Right lobe of liver (tissue), 6 donors: ENCODE results near the gene AVPI1. TPM values are rescaled to one million over a fixed set of nuclear protein-coding genes. Genes with fewer than 3 reads are reported as not detected.

Experiments
- ATAC-seq, 4 donors: fragments of 200-7000 bp; cut with Tn5 transposase; one replicate each; pipeline ENCODE4 v1.9.1; 2020; ENCODE audit warnings: mild to moderate bottlenecking in 4 of 4, moderate library complexity in 4 of 4
- DNase-seq, 3 donors: peaks; one replicate each; pipeline ENCODE4 v3.0.0-alpha.2; 2020
- H3K27ac ChIP-seq, 3 donors: fragments of 200-600 bp; one replicate each; pipeline ENCODE4 v1.8.0; 2022
- H3K27me3 ChIP-seq, 2 donors: fragments of 200-600 bp; one replicate each; pipeline ENCODE4 v1.8.0; 2022
- H3K36me3 ChIP-seq, 4 donors: fragments of 200-600 bp; sonication (generic) in 1 of 4; one replicate each; pipeline versions ENCODE4 v1.5.1 to v1.8.0; 2017 to 2022; ENCODE audit warnings: control low read depth in 1 of 4
- H3K4me1 ChIP-seq, 4 donors: fragments of 200-600 bp; sonication (generic) in 1 of 4; one replicate each; pipeline versions ENCODE4 v1.5.1 to v1.8.0; 2017 to 2022; ENCODE audit warnings: control low read depth in 1 of 4
- H3K4me3 ChIP-seq, 3 donors: fragments of 200-600 bp; one replicate each; pipeline ENCODE4 v1.8.0; 2022
- H3K9me3 ChIP-seq, 4 donors: fragments of 200-600 bp; sonication (generic) in 1 of 4; one replicate each; pipeline versions ENCODE4 v1.5.1 to v1.8.0; 2017 to 2022; ENCODE audit warnings: control low read depth in 1 of 4
- POLR2A ChIP-seq: fragments of 450-650 bp; IDR thresholded peaks from one replicate; pipeline ENCODE4 v1.6.1; 2017; ENCODE audit warnings: antibody characterized with exemption, mild to moderate bottlenecking
- WGBS: methylation state at CpG from one replicate; pipeline ENCODE4 v1.1.6; 2018; ENCODE audit warnings: low coverage, low lambda C conversion rate; ENCODE audit not compliant: insufficient coverage; ENCODE audit errors: missing lambda C conversion rate; 5-methylcytosine and 5-hydroxymethylcytosine counted together
- intact Hi-C, 2 donors: fragments of 100-400 bp; cut with DNase I; formaldehyde crosslinking; loops; one replicate each; pipeline versions ENCODE4 v1.11.2 to v1.14.1; 2022
- total RNA-seq, 6 experiments: library from RNA; depleted of rRNA in 2 of 6; stranded (reverse); fragments of >200 nt in 2 of 6; fragmentation: NEBNext Ultra II Directional in 3 of 6; extraction: Animal tissue kit (Norgen Biotek cat#: 25700) in 3 of 6; gene quantifications; one replicate each; pipeline versions ENCODE4 v1.1.0 to v1.2.4, GENCODE V29; 2016 to 2023
- TF ChIP-seq, protein P1 (sequence below), 4 donors: fragments of 200-600 bp in 3 of 4; fragments of 450-650 bp in 1 of 4; IDR thresholded peaks; one replicate each; pipeline versions ENCODE4 v1.5.1 to v1.8.0; 2016 to 2022; ENCODE audit warnings: antibody characterized with exemption in 4 of 4, mild to moderate bottlenecking in 2 of 4
- donor health status: DM: no; HTN: yes; CAD: no.
- donor health status: DM: no; HTN: no; CAD: no.
- donor health status: DM: no; HTN: no; CAD: no.
- donor health status: DM: no; HTN: yes; CAD: no.
- donor health status: DM: no; HTN: yes; CAD: no.

AVPI1 gene
- total RNA-seq, 6 experiments from 2014 or later, result 10.3 to 27.0 (median 20.2) TPM

DNA sequence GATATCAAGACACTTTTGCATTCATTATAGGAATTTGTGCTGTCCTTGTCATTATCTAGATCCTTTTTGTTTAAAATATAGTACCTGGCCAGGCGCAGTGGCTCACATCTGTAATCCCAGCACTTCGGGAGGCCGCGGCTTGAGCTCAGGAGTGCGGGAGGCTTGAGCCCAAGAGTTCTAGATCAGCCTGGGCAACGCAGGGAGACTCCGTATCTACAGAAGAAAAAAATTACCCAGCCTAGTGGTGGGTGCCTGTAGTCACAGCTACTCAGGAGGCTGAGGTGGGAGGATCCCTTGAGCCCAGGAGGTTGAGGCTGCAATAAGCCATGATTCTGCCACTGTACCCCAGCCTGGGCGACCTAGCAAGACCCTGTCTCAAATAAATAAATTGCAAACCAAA is 53.1 kb downstream of the AVPI1 start:
- intact Hi-C loops, result no loop called here
- Histone ChIP-seq H3K9me3 (no peaks in the 10 kb centered on the region), H3K36me3 (no peaks in the 10 kb centered on the region), H3K27me3 (no peaks in the 10 kb centered on the region), H3K4me1 (no peaks in the 10 kb centered on the region), H3K27ac (no peak overlapping the region), H3K4me3 (peak overlapping the region; percentile 66 to 71 (median 67))
- DNase-seq (no peak), ATAC-seq (peak in 2 of 4 donors; percentile 7 to 8)
- 70% methylated on average over 8 of the region's 8 CpGs for WGBS
- no peak for TF ChIP-seq POLR2A
- TF ChIP-seq, protein P1, sequence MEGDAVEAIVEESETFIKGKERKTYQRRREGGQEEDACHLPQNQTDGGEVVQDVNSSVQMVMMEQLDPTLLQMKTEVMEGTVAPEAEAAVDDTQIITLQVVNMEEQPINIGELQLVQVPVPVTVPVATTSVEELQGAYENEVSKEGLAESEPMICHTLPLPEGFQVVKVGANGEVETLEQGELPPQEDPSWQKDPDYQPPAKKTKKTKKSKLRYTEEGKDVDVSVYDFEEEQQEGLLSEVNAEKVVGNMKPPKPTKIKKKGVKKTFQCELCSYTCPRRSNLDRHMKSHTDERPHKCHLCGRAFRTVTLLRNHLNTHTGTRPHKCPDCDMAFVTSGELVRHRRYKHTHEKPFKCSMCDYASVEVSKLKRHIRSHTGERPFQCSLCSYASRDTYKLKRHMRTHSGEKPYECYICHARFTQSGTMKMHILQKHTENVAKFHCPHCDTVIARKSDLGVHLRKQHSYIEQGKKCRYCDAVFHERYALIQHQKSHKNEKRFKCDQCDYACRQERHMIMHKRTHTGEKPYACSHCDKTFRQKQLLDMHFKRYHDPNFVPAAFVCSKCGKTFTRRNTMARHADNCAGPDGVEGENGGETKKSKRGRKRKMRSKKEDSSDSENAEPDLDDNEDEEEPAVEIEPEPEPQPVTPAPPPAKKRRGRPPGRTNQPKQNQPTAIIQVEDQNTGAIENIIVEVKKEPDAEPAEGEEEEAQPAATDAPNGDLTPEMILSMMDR (IDR thresholded peaks at IDR 0.05), result peak in 1 of 4 donors; percentile 10

DNA sequence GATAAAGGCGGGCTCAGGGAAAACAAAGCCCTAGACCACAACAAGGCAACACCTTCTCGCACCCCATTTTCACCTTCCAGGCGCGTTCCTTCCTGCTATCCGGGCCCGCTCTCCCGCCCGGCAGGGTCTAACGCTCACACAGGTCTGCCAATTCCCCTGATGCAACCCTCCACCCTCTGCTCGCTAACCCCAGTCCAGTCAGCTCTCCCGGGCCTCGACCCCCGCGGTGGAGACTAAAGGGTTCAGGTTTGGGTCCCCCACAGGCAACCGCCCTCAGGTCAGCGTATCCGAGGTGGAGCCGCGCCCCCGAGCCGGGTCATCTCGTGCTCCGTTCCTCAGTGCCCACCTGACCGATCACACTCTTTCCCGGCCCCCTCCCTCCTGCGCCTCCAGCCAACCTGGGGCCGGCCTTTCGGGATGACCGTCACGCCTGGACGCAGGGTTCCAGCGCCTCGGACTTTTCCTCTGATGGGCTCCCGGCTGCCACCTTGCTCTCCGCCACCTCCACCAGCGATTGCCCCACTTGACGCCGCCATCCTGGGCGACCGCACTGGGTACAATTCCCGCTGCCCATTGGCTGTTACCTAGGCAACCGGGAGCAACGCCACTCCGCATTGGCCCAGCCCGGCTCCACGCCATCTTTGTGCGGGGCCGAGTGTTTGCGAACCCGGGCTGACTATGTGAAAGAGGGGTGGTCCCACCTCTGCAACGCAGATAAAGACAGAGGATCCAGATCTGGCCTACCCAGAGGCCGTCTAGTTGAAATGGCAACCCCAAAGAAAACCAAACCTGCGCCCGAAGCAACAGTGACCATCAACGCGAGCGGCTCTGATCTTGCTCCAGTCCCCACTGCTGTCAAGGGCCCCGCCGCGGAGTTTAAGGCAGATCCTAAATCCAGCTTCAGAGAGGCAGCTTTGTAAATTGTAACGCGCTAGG is 53.8 kb downstream of the AVPI1 start, which contains the start of gene MORN4:
Gene MORN4, minus strand, starts transcription at position 552 of the 936 bp plus-strand sequence. CDS start 13,847 bp downstream, outside the sequence.
- Histone ChIP-seq H3K27ac (no peak within 1 kb of the TSS), H3K36me3 (no peaks in the 10 kb centered on the region), H3K27me3 (no peaks in the 10 kb centered on the region), H3K4me1 (no peaks in the 10 kb centered on the region), H3K9me3 (no peaks in the 10 kb centered on the region), H3K4me3 (peak within 1 kb of the TSS; percentile 66 to 71 (median 67))
- TF ChIP-seq POLR2A, result no peak
- TF ChIP-seq, protein P1 (IDR thresholded peaks at IDR 0.05), result no peak
- intact Hi-C loops, result no loop called here
- DNase-seq (peak; percentile 92 to 95 (median 92)), ATAC-seq (peak; percentile 98 to 100 (median 100))
- under 1% methylated on average over 47 of the region's 62 CpGs for WGBS

DNA sequence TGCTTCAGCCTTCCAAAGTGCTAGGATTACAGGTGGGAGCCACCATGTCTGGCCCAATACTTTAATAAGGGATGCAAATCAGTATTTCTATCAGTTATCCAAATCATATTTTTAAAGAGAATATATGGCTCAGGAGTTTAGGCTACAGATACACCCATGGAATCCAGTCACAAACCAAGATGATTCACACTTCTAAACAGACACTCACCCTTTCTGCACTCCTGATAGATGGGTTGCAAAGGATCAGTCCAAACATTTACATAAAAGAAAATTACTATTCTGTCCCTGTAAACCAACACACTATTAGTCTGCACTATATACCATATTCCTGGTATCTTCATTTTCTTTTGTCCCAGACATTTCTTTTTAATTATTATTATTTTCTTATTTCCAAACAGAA is 55.9 kb downstream of the AVPI1 start:
- no peak for TF ChIP-seq POLR2A
- TF ChIP-seq, protein P1 (IDR thresholded peaks at IDR 0.05), result no peak
- ATAC-seq, result no peak
- intact Hi-C loops, result no loop called here

DNA sequence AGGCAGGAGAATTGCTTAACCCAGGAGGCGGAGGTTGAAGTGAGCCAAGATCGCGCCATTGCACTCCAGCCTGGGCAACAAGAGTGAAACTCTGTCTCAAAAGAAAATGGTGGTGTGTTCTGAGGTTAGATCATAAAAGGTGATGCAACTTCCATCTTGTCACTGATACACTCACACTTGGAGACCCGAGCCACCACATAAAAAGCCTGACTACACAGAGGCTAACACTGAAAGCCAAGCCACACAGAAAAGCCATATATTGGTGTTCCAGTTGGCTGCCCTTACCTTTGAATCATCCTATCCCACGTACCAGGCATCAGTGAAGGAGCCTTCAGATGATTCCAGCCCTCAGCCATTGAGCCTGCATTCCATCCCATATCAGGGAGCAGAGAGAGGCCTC is 57.8 kb downstream of the AVPI1 start:
- Histone ChIP-seq H3K27ac (no peak overlapping the region), H3K4me1 (no peaks in the 10 kb centered on the region), H3K9me3 (no peaks in the 10 kb centered on the region), H3K36me3 (no peaks in the 10 kb centered on the region), H3K4me3 (no peak overlapping the region), H3K27me3 (no peaks in the 10 kb centered on the region)
- ATAC-seq, result no peak
- WGBS, result 93% methylated on average over 3 of the region's 5 CpGs
- TF ChIP-seq, protein P1 (IDR thresholded peaks at IDR 0.05), result no peak
- TF ChIP-seq POLR2A, result no peak
- no peak for DNase-seq
- intact Hi-C loops, result no loop called here

More for the DNA sequence above, 55.9 kb downstream of the AVPI1 start:
- no peaks in the 10 kb centered on the region for H3K36me3 ChIP-seq
- no peak for DNase-seq
- no peak overlapping the region for H3K4me3 ChIP-seq
- H3K27ac ChIP-seq, result no peak overlapping the region
- no peaks in the 10 kb centered on the region for H3K4me1 ChIP-seq
- H3K9me3 ChIP-seq, result no peaks in the 10 kb centered on the region
- no peaks in the 10 kb centered on the region for H3K27me3 ChIP-seq
